Measurements from ENCODE around the gene FASTKD3.

DNA sequence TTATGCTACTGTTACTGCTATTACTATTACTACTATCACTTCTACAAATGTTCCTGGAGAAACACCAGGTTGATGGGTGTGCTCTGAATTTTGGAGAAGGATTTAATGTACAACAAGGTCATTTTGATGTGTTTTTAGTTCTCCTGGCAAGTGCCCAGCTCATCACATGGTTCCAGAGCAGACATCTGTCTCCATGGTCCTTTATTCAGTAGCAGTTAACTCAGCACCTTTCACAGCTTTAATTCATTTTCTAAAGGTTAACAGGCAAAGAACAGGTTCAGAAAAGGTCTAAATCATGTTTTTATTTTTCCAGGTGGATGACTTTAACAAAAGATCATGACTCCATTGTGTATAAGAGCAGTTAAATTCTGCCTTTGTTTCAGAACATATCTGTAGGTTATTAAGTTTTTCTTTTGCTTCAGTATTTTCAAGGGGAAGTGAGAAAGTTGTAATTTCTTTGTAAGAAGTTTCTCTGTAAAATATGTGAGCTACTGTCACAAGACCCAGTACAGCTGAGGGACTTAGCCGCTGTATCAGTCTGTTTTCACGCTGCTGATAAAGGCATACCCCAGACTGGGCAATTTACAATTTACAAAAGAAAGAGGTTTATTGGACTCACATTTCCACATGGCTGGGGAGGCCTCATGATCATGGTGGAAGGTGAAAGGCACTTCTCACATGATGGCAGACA, 42.1 kb upstream of the FASTKD3 start:
- TF ChIP-seq RAD21 (IDR thresholded peaks at IDR 0.05; ENCODE audit: low read depth), result no peak
- TF ChIP-seq EP300 (IDR thresholded peaks at IDR 0.05; ENCODE audit: borderline replicate concordance), result no peak
- no peak for TF ChIP-seq FOXM1 (IDR thresholded peaks at IDR 0.05; ENCODE audit: borderline replicate concordance, low read depth)
- TF ChIP-seq TAF1 (IDR thresholded peaks at IDR 0.05; ENCODE audit: low read depth), result no peak
- no peak for TF ChIP-seq YY1 (IDR thresholded peaks at IDR 0.05; ENCODE audit: low read depth)
- no peak for TF ChIP-seq REST (IDR thresholded peaks at IDR 0.05; ENCODE audit: low read depth)
- no peak for TF ChIP-seq EGR1 (IDR thresholded peaks at IDR 0.05)
- TF ChIP-seq CREB1 (IDR thresholded peaks at IDR 0.05; ENCODE audit: low read depth), result no peak
- TF ChIP-seq, protein P1, sequence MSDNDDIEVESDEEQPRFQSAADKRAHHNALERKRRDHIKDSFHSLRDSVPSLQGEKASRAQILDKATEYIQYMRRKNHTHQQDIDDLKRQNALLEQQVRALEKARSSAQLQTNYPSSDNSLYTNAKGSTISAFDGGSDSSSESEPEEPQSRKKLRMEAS (IDR thresholded peaks at IDR 0.05), result no peak
- TF ChIP-seq NFIC (IDR thresholded peaks at IDR 0.05), result no peak
- TF ChIP-seq CEBPB (IDR thresholded peaks at IDR 0.05), result no peak
- TF ChIP-seq USF1 (IDR thresholded peaks at IDR 0.05), result no peak
- TF ChIP-seq TCF12 (IDR thresholded peaks at IDR 0.05; ENCODE audit: low read depth), result no peak
- TF ChIP-seq TEAD4 (IDR thresholded peaks at IDR 0.05), result no peak

All from Ishikawa (cell line).